GM23338 (cell line): ENCODE results near the gene RPS4Y2. TPM values are rescaled to one million over a fixed set of nuclear protein-coding genes. Genes with fewer than 3 reads are reported as not detected.

Source experiments
- ATAC-seq: fragments of 200-7000 bp; cut with Tn5 transposase; 3 replicates; pipeline ENCODE4 v1.9.1; 2020
- DNase-seq: peaks from one replicate; pipeline ENCODE4 v3.0.0-alpha.2; 2015; ENCODE audit warnings: low spot score
- H2AFZ ChIP-seq: fragments of 200-600 bp; sonication (generic); 2 replicates; pipeline ENCODE4 v1.8.0; 2016; ENCODE audit warnings: antibody characterized with exemption, mild to moderate bottlenecking, moderate library complexity
- H3F3A ChIP-seq: fragments of 200-600 bp; sonication (generic); replicated peaks from 2 replicates; pipeline ENCODE4 v1.8.0; 2017; ENCODE audit warnings: antibody characterized with exemption, mixed run types, low read depth
- H3K27ac ChIP-seq: fragments of 200-600 bp; sonication (generic); 2 replicates; pipeline ENCODE4 v1.6.1; 2016; ENCODE audit warnings: low read depth
- H3K27me3 ChIP-seq: fragments of 200-600 bp; sonication (generic); 2 replicates; pipeline ENCODE4 v1.8.0; 2016; ENCODE audit warnings: mild to moderate bottlenecking, mixed run types, moderate library complexity; ENCODE audit not compliant: insufficient read depth
- H3K36me3 ChIP-seq: fragments of 200-600 bp; sonication (generic); 2 replicates; pipeline ENCODE4 v1.8.0; 2016; ENCODE audit warnings: mild to moderate bottlenecking; ENCODE audit not compliant: insufficient read depth
- H3K4me1 ChIP-seq: fragments of 200-600 bp; sonication (generic); 2 replicates; pipeline ENCODE4 v1.8.0; 2016; ENCODE audit warnings: mild to moderate bottlenecking, moderate library complexity; ENCODE audit not compliant: insufficient read depth
- H3K4me2 ChIP-seq: fragments of 200-600 bp; sonication (generic); 2 replicates; pipeline ENCODE4 v1.7.1; 2017; ENCODE audit warnings: mixed run types
- H3K4me3 ChIP-seq: fragments of 200-600 bp; sonication (generic); 2 replicates; pipeline ENCODE4 v1.6.1; 2016; ENCODE audit warnings: mixed run types
- H3K79me2 ChIP-seq: fragments of 200-600 bp; sonication (generic); replicated peaks from 2 replicates; pipeline ENCODE4 v1.8.0; 2017; ENCODE audit warnings: mild to moderate bottlenecking; ENCODE audit not compliant: insufficient read depth
- H3K9me2 ChIP-seq: fragments of 200-600 bp; sonication (generic); 2 replicates; pipeline ENCODE4 v1.8.0; 2017; ENCODE audit not compliant: insufficient read depth
- H4K20me1 ChIP-seq: fragments of 200-600 bp; sonication (generic); replicated peaks from 2 replicates; pipeline ENCODE4 v1.8.0; 2017; ENCODE audit warnings: mild to moderate bottlenecking; ENCODE audit not compliant: insufficient read depth
- H3K27ac Mint-ChIP-seq: 2 replicates; pipeline ENCODE4 v1.8.0; 2020; ENCODE audit warnings: inconsistent platforms, mild to moderate bottlenecking, moderate library complexity, mixed read lengths
- H3K27me3 Mint-ChIP-seq: 3 replicates; pipeline ENCODE4 v1.8.0; 2022; ENCODE audit warnings: low read depth, mild to moderate bottlenecking, moderate library complexity, mixed read lengths, inconsistent platforms; ENCODE audit not compliant: insufficient read depth, poor library complexity
- H3K36me3 Mint-ChIP-seq: 3 replicates; pipeline ENCODE4 v1.8.0; 2021; ENCODE audit warnings: low read depth, mild to moderate bottlenecking, inconsistent platforms, moderate library complexity, mixed read lengths
- H3K4me1 Mint-ChIP-seq: 3 replicates; pipeline ENCODE4 v1.8.0; 2020; ENCODE audit warnings: mild to moderate bottlenecking, inconsistent platforms, mixed read lengths
- H3K4me3 Mint-ChIP-seq: 3 replicates; pipeline ENCODE4 v1.8.0; 2021; ENCODE audit warnings: moderate library complexity, mild to moderate bottlenecking, inconsistent platforms, mixed read lengths
- H3K9me3 Mint-ChIP-seq: 3 replicates; pipeline ENCODE4 v1.8.0; 2020; ENCODE audit warnings: moderate library complexity, mild to moderate bottlenecking, inconsistent platforms, mixed read lengths
- CTCF ChIP-seq, 2 experiments: fragments of 200-600 bp in 1 of 2; sonication (generic) in 1 of 2; conservative IDR thresholded peaks; 2 replicates each; pipeline versions ENCODE4 v1.5.1 to v1.6.1; 2016 to 2017; ENCODE audit warnings: antibody characterized with exemption in 2 of 2, low read depth in 2 of 2, mild to moderate bottlenecking in 2 of 2, moderate library complexity in 1 of 2
- JUNB ChIP-seq: IDR thresholded peaks from one replicate; pipeline ENCODE4 v1.6.1; 2016; ENCODE audit warnings: antibody characterized with exemption; ENCODE audit not compliant: unreplicated experiment
- ZNF462 ChIP-seq: fragments of 250-450 bp; sonication (Bioruptor Pico); IDR thresholded peaks from 2 replicates; pipeline ENCODE4 v1.5.0; 2020; ENCODE audit warnings: mild to moderate bottlenecking, moderate library complexity
- polyA plus RNA-seq: library from polyadenylated mRNA; unstranded; fragments of >200 nt; fragmentation: Nextera tagmentation; extraction: Ambion mirVana; gene quantifications from 2 replicates; pipeline ENCODE4 v1.2.1, GENCODE V29; 2016
- total RNA-seq: library from RNA; depleted of rRNA; stranded (reverse); fragments of >200 nt; shearing (Covaris generic); gene quantifications from 2 replicates; pipeline ENCODE4 v1.2.3, GENCODE V29; 2014

RPS4Y2 gene
- total and polyA plus RNA-seq, 2 experiments from 2014 or later: not detected

GRCh38 chrY:20739806-20740205, 16.1 kb upstream of the RPS4Y2 start:
- no peak for TF ChIP-seq ZNF462 (CRISPR knock-in tag)
- H3K36me3 ChIP-seq: no peaks in the 10 kb centered on the region
- DNase-seq (no peak), ATAC-seq (no peak)
- H3K9me2 ChIP-seq: no peaks in the 10 kb centered on the region
- no peaks in the 10 kb centered on the region for H3K79me2 ChIP-seq
- Mint-ChIP-seq H3K36me3 (peaks cover 12% of the 10 kb centered on the region; the same call in 2 of the 3 replicates), H3K27me3 (peaks cover 3% of the 10 kb centered on the region), H3K4me1 (no peaks in the 10 kb centered on the region), H3K27ac (no peak overlapping the region), H3K4me3 (no peak overlapping the region), H3K9me3 (peaks cover 82% of the 10 kb centered on the region)
- no peak overlapping the region for H3K4me3 ChIP-seq
- H3K27ac ChIP-seq: no peak overlapping the region
- H3K27me3 ChIP-seq: no peaks in the 10 kb centered on the region
- H3K4me2 ChIP-seq: no peak overlapping the region
- no peaks in the 10 kb centered on the region for H3K4me1 ChIP-seq
- H4K20me1 ChIP-seq: no peaks in the 10 kb centered on the region
- H3F3A ChIP-seq: no peaks in the 10 kb centered on the region
- no peak overlapping the region for H2AFZ ChIP-seq

GRCh38 chrY:20740609-20741008, 15.3 kb upstream of the RPS4Y2 start:
- H3K9me2 ChIP-seq: no peaks in the 10 kb centered on the region
- no peaks in the 10 kb centered on the region for H3K36me3 ChIP-seq
- no peak for ATAC-seq
- H3K9me3 Mint-ChIP-seq: peaks cover 89% of the 10 kb centered on the region
- H3K4me1 Mint-ChIP-seq: no peaks in the 10 kb centered on the region
- H3K4me1 ChIP-seq: no peaks in the 10 kb centered on the region
- no peak overlapping the region for H3K4me2 ChIP-seq
- H3K36me3 Mint-ChIP-seq: peaks cover 14% of the 10 kb centered on the region
- H3K27ac ChIP-seq: no peak overlapping the region
- H3F3A ChIP-seq: no peaks in the 10 kb centered on the region
- no peaks in the 10 kb centered on the region for H3K27me3 ChIP-seq
- H3K4me3 Mint-ChIP-seq: no peak overlapping the region
- no peaks in the 10 kb centered on the region for H4K20me1 ChIP-seq
- no peak overlapping the region for H3K27ac Mint-ChIP-seq
- H2AFZ ChIP-seq: no peak overlapping the region
- no peak overlapping the region for H3K4me3 ChIP-seq
- peaks cover 3% of the 10 kb centered on the region for H3K27me3 Mint-ChIP-seq
- no peak for DNase-seq
- no peaks in the 10 kb centered on the region for H3K79me2 ChIP-seq
- TF ChIP-seq JUNB (no peak), CTCF (conservative IDR thresholded peaks at IDR 0.05; ENCODE audit: low read depth in 2 of 2) (0 out of 4 replicates have a peak, but pooled peaks of 1 of the 2 experiments have one; percentile 5), ZNF462 (CRISPR knock-in tag) (no peak)
